Neural cell (in vitro differentiated cells): Measurements from ENCODE around the gene TENT5C.

Experiments
- EP300 ChIP-seq: fragments of 450-650 bp; conservative IDR thresholded peaks from 2 replicates; pipeline ENCODE4 v1.6.1; 2014; ENCODE audit warnings: antibody characterized with exemption, mild to moderate bottlenecking, moderate library complexity; ENCODE audit not compliant: poor library complexity, severe bottlenecking
- EZH2 ChIP-seq: fragments of 200-600, 300-800 bp; shearing (Covaris generic), sonication (generic); IDR thresholded peaks from 2 replicates; pipeline ENCODE4 v1.6.1; 2014; ENCODE audit warnings: antibody characterized with exemption, low read length, borderline replicate concordance, mild to moderate bottlenecking; ENCODE audit not compliant: insufficient read depth, poor library complexity, severe bottlenecking
- POLR2AphosphoS5 ChIP-seq: IDR thresholded peaks from 2 replicates; pipeline ENCODE4 v1.6.1; 2012
- REST ChIP-seq: IDR thresholded peaks from 2 replicates; pipeline ENCODE4 v1.6.1; 2012; ENCODE audit warnings: borderline replicate concordance
- TAF1 ChIP-seq: IDR thresholded peaks from 2 replicates; pipeline ENCODE4 v1.6.1; 2012; ENCODE audit warnings: low read depth
- TF ChIP-seq, protein P1 (sequence below): fragments of 450-650 bp; IDR thresholded peaks from 2 replicates; pipeline ENCODE4 v1.5.1; 2014; ENCODE audit warnings: antibody characterized with exemption, mild to moderate bottlenecking, moderate library complexity; ENCODE audit not compliant: poor library complexity, severe bottlenecking

- TF ChIP-seq TAF1 (no peak), POLR2AphosphoS5 (no peak), EZH2 (no peak), REST (no peak), EP300 (no peak)
- TF ChIP-seq, protein P1, sequence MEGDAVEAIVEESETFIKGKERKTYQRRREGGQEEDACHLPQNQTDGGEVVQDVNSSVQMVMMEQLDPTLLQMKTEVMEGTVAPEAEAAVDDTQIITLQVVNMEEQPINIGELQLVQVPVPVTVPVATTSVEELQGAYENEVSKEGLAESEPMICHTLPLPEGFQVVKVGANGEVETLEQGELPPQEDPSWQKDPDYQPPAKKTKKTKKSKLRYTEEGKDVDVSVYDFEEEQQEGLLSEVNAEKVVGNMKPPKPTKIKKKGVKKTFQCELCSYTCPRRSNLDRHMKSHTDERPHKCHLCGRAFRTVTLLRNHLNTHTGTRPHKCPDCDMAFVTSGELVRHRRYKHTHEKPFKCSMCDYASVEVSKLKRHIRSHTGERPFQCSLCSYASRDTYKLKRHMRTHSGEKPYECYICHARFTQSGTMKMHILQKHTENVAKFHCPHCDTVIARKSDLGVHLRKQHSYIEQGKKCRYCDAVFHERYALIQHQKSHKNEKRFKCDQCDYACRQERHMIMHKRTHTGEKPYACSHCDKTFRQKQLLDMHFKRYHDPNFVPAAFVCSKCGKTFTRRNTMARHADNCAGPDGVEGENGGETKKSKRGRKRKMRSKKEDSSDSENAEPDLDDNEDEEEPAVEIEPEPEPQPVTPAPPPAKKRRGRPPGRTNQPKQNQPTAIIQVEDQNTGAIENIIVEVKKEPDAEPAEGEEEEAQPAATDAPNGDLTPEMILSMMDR: no peak
Measured at GRCh38 chr1:117629625-117630422, 24.0 kb downstream of the TENT5C start.
